Effector memory CD8-positive, alpha-beta T cell (primary cell): ENCODE measurements around the gene CSH2.
"Not testable (repeated sequence)": the region's sequence is repeated elsewhere in the genome, so short reads cannot be mapped to it uniquely, and the experiment has no call there.

Experiments used
- ATAC-seq: fragments of 150-1000 bp; cut with Tn5 transposase; replicated peaks from 2 replicates; pipeline ENCODE4 v1.10.0; 2021; ENCODE audit warnings: mild to moderate bottlenecking, moderate library complexity
- DNase-seq, 3 experiments: peaks; one replicate each; pipeline ENCODE4 v3.0.0; 2021
- H3K27ac Mint-ChIP-seq, 2 donors: one replicate each; pipeline ENCODE4 v1.8.0; 2022; ENCODE audit warnings: mild to moderate bottlenecking in 2 of 2, mixed read lengths in 2 of 2, moderate library complexity in 2 of 2
- H3K27me3 Mint-ChIP-seq, 2 donors: one replicate each; pipeline ENCODE4 v1.8.0; 2022; ENCODE audit warnings: mixed read lengths in 2 of 2
- H3K36me3 Mint-ChIP-seq: one replicate; pipeline ENCODE4 v1.8.0; 2022; ENCODE audit warnings: mild to moderate bottlenecking, moderate library complexity, mixed read lengths; ENCODE audit not compliant: insufficient read depth
- H3K4me1 Mint-ChIP-seq, 2 donors: one replicate each; pipeline ENCODE4 v1.8.0; 2022; ENCODE audit warnings: low read depth in 2 of 2, mixed read lengths in 2 of 2
- H3K4me3 Mint-ChIP-seq, 2 donors: one replicate each; pipeline ENCODE4 v1.8.0; 2022; ENCODE audit warnings: mild to moderate bottlenecking in 2 of 2, mixed read lengths in 2 of 2, moderate library complexity in 2 of 2
- H3K9me3 Mint-ChIP-seq, 2 donors: one replicate each; pipeline ENCODE4 v1.8.0; 2022; ENCODE audit warnings: mixed read lengths in 2 of 2

Gene CSH2

GRCh38 chr17:63856425-63856824 lies 17.1 kb downstream of the CSH2 start:
- H3K4me3 Mint-ChIP-seq, H3K27ac Mint-ChIP-seq, ATAC-seq, H3K9me3 Mint-ChIP-seq, DNase-seq, H3K4me1 Mint-ChIP-seq, H3K36me3 Mint-ChIP-seq: not testable (repeated sequence)
- peaks cover 6 to 19% of the 10 kb centered on the region in 2 donors for H3K27me3 Mint-ChIP-seq

DNA sequence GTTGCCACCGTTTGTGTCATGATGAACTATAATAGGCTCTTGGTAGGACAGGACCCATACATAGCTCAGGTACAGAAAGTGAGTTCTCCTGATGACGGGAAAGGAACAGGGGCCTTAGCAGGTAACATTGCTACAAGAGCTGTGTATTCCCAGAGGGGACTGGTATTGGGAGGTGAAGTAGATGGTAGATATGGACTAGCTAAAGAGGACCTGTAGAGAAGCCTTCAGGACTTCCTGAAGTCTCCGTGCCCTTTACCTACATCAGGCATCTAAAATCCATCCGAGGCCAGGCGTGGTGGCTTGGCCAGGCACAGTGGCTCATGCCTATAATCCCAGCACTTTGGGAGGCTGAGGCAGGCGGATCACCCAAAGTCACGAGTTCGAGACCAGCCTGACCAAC lies 18.3 kb downstream of the CSH2 start:
- peaks cover 0 to 11% of the 10 kb centered on the region in 2 donors for H3K27me3 Mint-ChIP-seq
- H3K9me3 Mint-ChIP-seq, result no peaks in the 10 kb centered on the region
- no peak overlapping the region for H3K27ac Mint-ChIP-seq
- no peaks in the 10 kb centered on the region for H3K4me1 Mint-ChIP-seq
- no peak overlapping the region for H3K4me3 Mint-ChIP-seq
- no peaks in the 10 kb centered on the region for H3K36me3 Mint-ChIP-seq
- DNase-seq, result no peak
- no peak for ATAC-seq

DNA sequence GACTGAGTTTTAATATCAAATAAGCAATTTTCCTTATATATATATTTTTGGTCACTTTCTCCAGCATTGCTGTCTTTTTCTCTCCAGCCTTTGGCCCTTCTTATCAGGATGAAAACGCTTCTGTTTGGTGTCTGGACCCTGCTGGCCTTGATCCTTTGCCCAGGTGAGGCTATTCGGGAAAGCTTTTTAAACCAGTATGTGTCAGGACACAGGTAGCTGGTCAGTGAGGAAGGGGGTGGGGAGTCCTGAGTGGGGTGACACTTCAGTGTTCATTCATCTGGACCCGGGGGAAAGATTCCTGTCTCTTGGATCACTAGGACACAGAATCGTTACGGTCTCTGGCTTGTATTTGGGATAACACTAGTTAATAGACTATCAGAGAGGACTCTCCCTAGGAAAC lies 18.8 kb downstream of the CSH2 start:
- no peaks in the 10 kb centered on the region for H3K36me3 Mint-ChIP-seq
- no peaks in the 10 kb centered on the region for H3K4me1 Mint-ChIP-seq
- no peak overlapping the region for H3K27ac Mint-ChIP-seq
- DNase-seq, result no peak
- H3K27me3 Mint-ChIP-seq, result peaks cover 0 to 6% of the 10 kb centered on the region in 2 donors
- ATAC-seq, result no peak
- no peaks in the 10 kb centered on the region for H3K9me3 Mint-ChIP-seq
- no peak overlapping the region for H3K4me3 Mint-ChIP-seq

DNA sequence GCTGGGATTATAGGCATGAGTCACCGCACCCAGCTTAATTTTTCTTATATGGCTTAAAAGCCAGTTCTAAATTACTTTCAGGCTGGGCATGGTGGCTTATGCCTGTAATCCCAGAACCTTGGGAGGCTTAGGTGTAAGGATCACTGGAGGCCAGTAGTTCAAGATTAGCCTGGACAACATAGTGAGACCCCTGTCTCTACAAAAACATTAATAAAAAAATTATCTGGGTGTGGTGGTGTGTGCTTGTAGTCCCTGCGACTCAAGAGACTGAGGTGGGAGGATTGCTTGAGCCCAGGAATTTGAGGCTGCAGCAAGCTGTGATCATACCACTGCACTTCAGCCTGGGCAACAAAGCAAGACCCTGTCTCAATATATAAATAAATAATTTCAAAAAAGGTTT lies 20.2 kb downstream of the CSH2 start:
- no peak overlapping the region for H3K4me3 Mint-ChIP-seq
- H3K4me1 Mint-ChIP-seq, result peaks cover 8% of the 10 kb centered on the region in 2 donors
- H3K36me3 Mint-ChIP-seq, result no peaks in the 10 kb centered on the region
- H3K9me3 Mint-ChIP-seq, result no peaks in the 10 kb centered on the region
- H3K27ac Mint-ChIP-seq, result no peak overlapping the region
- ATAC-seq (no peak), DNase-seq (no peak)
- no peaks in the 10 kb centered on the region for H3K27me3 Mint-ChIP-seq

DNA sequence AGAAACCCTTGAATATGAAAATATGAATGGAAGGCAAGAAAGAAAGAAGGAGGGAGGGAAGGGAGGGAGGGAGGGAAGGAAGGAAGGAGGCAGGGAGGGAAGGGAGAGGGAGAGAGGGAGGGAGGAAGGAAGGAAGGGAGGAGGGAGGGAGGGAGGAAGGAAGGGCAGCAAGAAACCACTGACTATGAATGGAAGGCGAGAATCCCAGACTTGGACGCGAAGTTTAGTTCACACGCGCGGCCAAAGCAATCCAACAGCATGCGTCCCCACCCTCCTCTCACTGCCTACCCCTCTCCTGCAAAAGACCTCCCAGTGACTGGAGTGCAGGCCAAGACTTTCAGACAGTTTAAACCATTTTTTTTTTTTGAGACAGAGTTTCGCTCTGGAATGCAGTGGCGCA lies 23.1 kb downstream of the CSH2 start:
- Mint-ChIP-seq H3K9me3 (no peaks in the 10 kb centered on the region), H3K27me3 (no peaks in the 10 kb centered on the region), H3K27ac (no peak overlapping the region), H3K36me3 (no peaks in the 10 kb centered on the region), H3K4me1 (peaks cover 14 to 15% of the 10 kb centered on the region in 2 donors), H3K4me3 (no peak overlapping the region)
- ATAC-seq (no peak), DNase-seq (no peak)

- DNase-seq (peak; percentile 94 to 96 (median 94)), ATAC-seq (peak; percentile 95)
- peaks cover 14 to 16% of the 10 kb centered on the region in 2 donors for H3K4me1 Mint-ChIP-seq
- no peaks in the 10 kb centered on the region for H3K9me3 Mint-ChIP-seq
- H3K4me3 Mint-ChIP-seq, result peak overlapping the region; percentile 60 to 83
- no peaks in the 10 kb centered on the region for H3K27me3 Mint-ChIP-seq
- H3K27ac Mint-ChIP-seq, result peak overlapping the region; percentile 91 to 96
- no peaks in the 10 kb centered on the region for H3K36me3 Mint-ChIP-seq
Observed at GRCh38 chr17:63848834-63849689, 24.4 kb downstream of the CSH2 start.

DNA sequence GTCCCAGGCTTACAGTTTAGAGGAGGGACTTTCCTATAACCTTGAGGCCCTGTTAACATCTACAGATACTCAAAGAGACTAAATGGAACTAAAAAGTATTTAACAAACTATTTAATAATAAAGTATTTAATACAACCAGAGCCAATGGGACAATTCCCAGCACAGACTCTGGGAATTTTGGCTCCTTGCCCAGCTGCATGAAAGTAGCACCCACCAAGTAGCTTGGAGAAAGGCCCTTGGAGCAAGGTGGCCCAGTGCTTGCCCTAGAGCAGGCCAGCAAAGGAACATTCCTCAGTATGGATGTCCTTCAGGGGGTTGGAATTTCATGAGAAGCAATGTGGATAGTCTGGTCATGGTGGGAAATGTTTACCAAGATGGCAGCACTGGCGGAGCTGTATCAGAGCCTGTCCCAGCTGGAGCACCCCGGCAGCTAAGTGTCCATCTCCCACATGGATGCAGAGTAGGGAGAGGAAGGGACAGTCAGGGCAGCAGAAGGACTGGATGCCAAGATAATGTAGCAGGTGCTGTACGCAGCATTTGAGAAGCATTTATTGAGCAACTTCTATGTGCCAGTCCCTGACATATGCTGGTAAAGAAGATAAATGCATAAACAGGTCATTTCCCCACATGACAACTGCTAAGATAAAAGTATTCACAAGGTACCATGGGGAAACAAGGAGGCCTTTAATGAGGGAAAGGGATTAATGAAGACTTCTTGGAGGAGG lies 25.8 kb downstream of the CSH2 start:
- DNase-seq (no peak), ATAC-seq (no peak)
- H3K4me3 Mint-ChIP-seq, result peak overlapping the region; percentile 60 to 83
- H3K36me3 Mint-ChIP-seq, result peaks cover 11% of the 10 kb centered on the region
- peak overlapping the region in 1 of 2 donors; percentile 74 for H3K27ac Mint-ChIP-seq
- no peaks in the 10 kb centered on the region for H3K27me3 Mint-ChIP-seq
- peaks cover 14 to 20% of the 10 kb centered on the region in 2 donors for H3K4me1 Mint-ChIP-seq
- no peaks in the 10 kb centered on the region for H3K9me3 Mint-ChIP-seq

DNA sequence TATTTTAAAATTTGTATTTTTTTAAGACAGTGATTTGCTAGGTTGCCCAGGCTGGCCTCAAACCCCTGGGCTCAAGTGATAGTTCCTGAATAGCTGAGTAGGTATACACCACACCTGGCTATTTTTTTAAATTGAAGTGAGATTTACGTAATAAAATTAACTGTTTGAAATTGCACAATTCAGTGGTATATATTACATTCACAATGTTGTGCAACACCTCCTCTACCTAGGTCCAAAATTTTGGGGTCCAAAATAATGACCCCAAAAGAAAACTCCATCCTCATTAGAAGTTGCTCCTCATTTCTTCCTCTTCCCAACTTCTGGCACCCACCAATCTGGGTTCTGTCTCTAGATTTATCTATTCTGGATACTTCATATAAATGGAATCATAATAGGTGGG lies 28.0 kb downstream of the CSH2 start:
- Mint-ChIP-seq H3K27ac (no peak overlapping the region), H3K9me3 (no peaks in the 10 kb centered on the region), H3K27me3 (no peaks in the 10 kb centered on the region), H3K36me3 (peaks cover 25% of the 10 kb centered on the region), H3K4me3 (no peak overlapping the region), H3K4me1 (peaks cover 31 to 35% of the 10 kb centered on the region in 2 donors)
- no peak for ATAC-seq
- no peak for DNase-seq

DNA sequence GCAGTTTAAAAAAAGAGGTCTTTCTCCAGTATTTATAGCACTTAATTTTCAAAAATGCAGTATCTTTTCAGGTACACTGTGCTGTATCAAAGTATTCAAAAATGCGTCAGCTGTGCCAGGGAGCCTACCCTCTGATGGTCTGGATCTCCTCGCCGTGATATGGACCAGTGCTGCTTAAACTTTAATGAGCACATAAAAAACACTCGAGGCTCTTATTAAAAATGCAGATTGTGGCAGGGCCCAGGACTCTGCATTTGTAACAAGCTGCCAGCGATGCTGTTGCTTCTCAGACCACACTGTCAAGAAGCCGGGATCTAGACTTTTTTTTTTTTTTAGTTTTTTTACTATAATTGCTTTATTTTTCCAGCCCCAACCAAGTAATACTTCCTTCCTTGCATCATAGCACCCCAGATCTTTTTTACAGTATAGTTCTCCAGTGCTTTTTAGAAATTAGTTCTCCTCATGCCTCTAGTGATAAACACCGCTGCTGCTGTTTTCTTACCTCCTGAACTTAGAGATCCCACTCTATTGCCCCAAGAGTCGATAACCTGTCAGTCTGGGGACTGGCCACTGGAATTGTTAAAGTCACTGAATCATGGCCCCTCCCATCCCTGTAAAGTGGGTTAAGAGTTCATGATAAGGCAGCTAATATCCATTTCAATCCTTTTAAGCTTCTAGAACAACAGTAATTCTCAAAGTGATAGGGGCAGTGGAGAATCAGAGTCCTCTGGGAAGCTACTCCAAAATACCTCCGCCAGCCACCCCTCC lies 29.4 kb downstream of the CSH2 start:
- peaks cover 27% of the 10 kb centered on the region for H3K36me3 Mint-ChIP-seq
- no peaks in the 10 kb centered on the region for H3K9me3 Mint-ChIP-seq
- peaks cover 33 to 39% of the 10 kb centered on the region in 2 donors for H3K4me1 Mint-ChIP-seq
- no peaks in the 10 kb centered on the region for H3K27me3 Mint-ChIP-seq
- H3K4me3 Mint-ChIP-seq, result peak overlapping the region; percentile 93 to 95
- no peak for DNase-seq
- ATAC-seq, result no peak
- H3K27ac Mint-ChIP-seq, result peak overlapping the region; percentile 83 to 94

- peak overlapping the region; percentile 83 to 94 for H3K27ac Mint-ChIP-seq
- H3K4me1 Mint-ChIP-seq, result peaks cover 28 to 38% of the 10 kb centered on the region in 2 donors
- peak overlapping the region; percentile 93 to 95 for H3K4me3 Mint-ChIP-seq
- peak; percentile 18 for ATAC-seq
- H3K27me3 Mint-ChIP-seq, DNase-seq, H3K9me3 Mint-ChIP-seq: not testable (repeated sequence)
- peaks cover 27% of the 10 kb centered on the region for H3K36me3 Mint-ChIP-seq
Observed at GRCh38 chr17:63843387-63843888, 30.0 kb downstream of the CSH2 start.

GRCh38 chr17:63842540-63843386 lies 30.7 kb downstream of the CSH2 start, which contains the start of gene SMARCD2:
Gene SMARCD2, minus strand, starts transcription at chr17:63842685. Its CDS starts 11 bp downstream, at chr17:63842674.
- H3K4me1 Mint-ChIP-seq, result peaks cover 22 to 37% of the 10 kb centered on the region in 2 donors
- no peaks in the 10 kb centered on the region for H3K27me3 Mint-ChIP-seq
- DNase-seq (peak; percentile 97 to 98 (median 98)), ATAC-seq (peak; percentile 86)
- peaks cover 30% of the 10 kb centered on the region for H3K36me3 Mint-ChIP-seq
- H3K9me3 Mint-ChIP-seq, result no peaks in the 10 kb centered on the region
- H3K27ac Mint-ChIP-seq, result peak within 1 kb of the TSS; percentile 83 to 94
- H3K4me3 Mint-ChIP-seq, result peak within 1 kb of the TSS; percentile 93 to 95

- H3K27ac Mint-ChIP-seq, result peak overlapping the region; percentile 83 to 94
- H3K36me3 Mint-ChIP-seq, result peaks cover 32% of the 10 kb centered on the region
- H3K27me3 Mint-ChIP-seq, result no peaks in the 10 kb centered on the region
- H3K4me1 Mint-ChIP-seq, result peaks cover 22 to 35% of the 10 kb centered on the region in 2 donors
- H3K4me3 Mint-ChIP-seq, result peak overlapping the region; percentile 93 to 95
- peak; percentile 30 for ATAC-seq
- DNase-seq, result no peak
- H3K9me3 Mint-ChIP-seq, result no peaks in the 10 kb centered on the region
Observed at GRCh38 chr17:63842173-63842539, 31.3 kb downstream of the CSH2 start.
